HL-60 (cell line): Measurements from ENCODE around the gene CCP110.
A peak's percentile ranks its signal among the peaks of the same experiment; 100 is the strongest.

Experiments used
- DNase-seq, 2 experiments: peaks; one replicate each; pipeline ENCODE4 v3.0.0-alpha.2; 2010 to 2020; ENCODE audit warnings: low read depth in 1 of 2, low spot score in 1 of 2
- H3K27ac ChIP-seq: fragments of 250-450 bp; sonication (Bioruptor Pico); replicated peaks from 2 replicates; pipeline ENCODE4 v1.5.1; 2020; ENCODE audit warnings: mild to moderate bottlenecking, moderate library complexity
- H3K27me3 ChIP-seq: fragments of 250-450 bp; sonication (Bioruptor Pico); 2 replicates; pipeline ENCODE4 v1.5.1; 2021; ENCODE audit warnings: mild to moderate bottlenecking, moderate library complexity; ENCODE audit not compliant: insufficient read depth, poor library complexity, severe bottlenecking
- H3K4me3 ChIP-seq: replicated peaks from 2 replicates; pipeline ENCODE4 v1.5.1; 2011; ENCODE audit warnings: mild to moderate bottlenecking, control low read depth, low read length; ENCODE audit not compliant: insufficient read depth
- CTCF ChIP-seq: IDR thresholded peaks from one replicate; pipeline ENCODE4 v1.5.1; 2011; ENCODE audit warnings: low read length, control low read depth, inconsistent platforms; ENCODE audit not compliant: insufficient read depth
- GABPA ChIP-seq: IDR thresholded peaks from 2 replicates; pipeline ENCODE4 v1.6.1; 2012; ENCODE audit warnings: low read depth
- POLR2AphosphoS5 ChIP-seq: IDR thresholded peaks from 2 replicates; pipeline ENCODE4 v1.6.1; 2012; ENCODE audit warnings: low read depth
- SPI1 ChIP-seq: IDR thresholded peaks from 2 replicates; pipeline ENCODE4 v1.6.1; 2012; ENCODE audit warnings: low read depth, mild to moderate bottlenecking, borderline replicate concordance
- TF ChIP-seq, protein P1 (sequence below): IDR thresholded peaks from 2 replicates; pipeline ENCODE4 v1.6.1; 2012; ENCODE audit warnings: low read depth; ENCODE audit not compliant: insufficient replicate concordance

The CCP110 gene

GRCh38 chr16:19524616-19525384, 1.1 kb downstream of the CCP110 start:
- Histone ChIP-seq H3K4me3 (peak overlapping the region; percentile 99), H3K27me3 (no peaks in the 10 kb centered on the region), H3K27ac (peak overlapping the region; percentile 89)
- peak in 1 of 2 experiments; percentile 33 for DNase-seq
- TF ChIP-seq CTCF, result no peak
- no peak for TF ChIP-seq GABPA
- no peak for TF ChIP-seq POLR2AphosphoS5
- TF ChIP-seq, protein P1, sequence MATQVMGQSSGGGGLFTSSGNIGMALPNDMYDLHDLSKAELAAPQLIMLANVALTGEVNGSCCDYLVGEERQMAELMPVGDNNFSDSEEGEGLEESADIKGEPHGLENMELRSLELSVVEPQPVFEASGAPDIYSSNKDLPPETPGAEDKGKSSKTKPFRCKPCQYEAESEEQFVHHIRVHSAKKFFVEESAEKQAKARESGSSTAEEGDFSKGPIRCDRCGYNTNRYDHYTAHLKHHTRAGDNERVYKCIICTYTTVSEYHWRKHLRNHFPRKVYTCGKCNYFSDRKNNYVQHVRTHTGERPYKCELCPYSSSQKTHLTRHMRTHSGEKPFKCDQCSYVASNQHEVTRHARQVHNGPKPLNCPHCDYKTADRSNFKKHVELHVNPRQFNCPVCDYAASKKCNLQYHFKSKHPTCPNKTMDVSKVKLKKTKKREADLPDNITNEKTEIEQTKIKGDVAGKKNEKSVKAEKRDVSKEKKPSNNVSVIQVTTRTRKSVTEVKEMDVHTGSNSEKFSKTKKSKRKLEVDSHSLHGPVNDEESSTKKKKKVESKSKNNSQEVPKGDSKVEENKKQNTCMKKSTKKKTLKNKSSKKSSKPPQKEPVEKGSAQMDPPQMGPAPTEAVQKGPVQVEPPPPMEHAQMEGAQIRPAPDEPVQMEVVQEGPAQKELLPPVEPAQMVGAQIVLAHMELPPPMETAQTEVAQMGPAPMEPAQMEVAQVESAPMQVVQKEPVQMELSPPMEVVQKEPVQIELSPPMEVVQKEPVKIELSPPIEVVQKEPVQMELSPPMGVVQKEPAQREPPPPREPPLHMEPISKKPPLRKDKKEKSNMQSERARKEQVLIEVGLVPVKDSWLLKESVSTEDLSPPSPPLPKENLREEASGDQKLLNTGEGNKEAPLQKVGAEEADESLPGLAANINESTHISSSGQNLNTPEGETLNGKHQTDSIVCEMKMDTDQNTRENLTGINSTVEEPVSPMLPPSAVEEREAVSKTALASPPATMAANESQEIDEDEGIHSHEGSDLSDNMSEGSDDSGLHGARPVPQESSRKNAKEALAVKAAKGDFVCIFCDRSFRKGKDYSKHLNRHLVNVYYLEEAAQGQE, result no peak
- TF ChIP-seq SPI1, result peak; percentile 69

DNA sequence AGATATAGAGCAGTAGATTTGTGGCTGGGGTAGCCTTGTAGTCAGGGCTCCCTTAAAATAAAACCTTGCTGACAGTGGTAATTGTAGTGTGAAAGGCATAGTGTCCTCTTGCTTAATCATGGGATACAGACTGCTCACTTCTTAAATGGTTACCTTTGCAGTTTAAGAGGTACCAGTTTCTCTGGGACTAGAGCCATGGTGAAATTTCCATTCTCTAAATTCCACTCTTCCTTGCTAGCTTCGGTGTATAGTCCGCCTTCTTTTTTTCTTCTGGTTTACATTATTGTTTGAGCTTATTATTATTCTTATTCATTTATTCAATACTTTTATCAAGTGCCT, 1.6 kb downstream of the CCP110 start:
- no peak for DNase-seq
- Histone ChIP-seq H3K4me3 (peak overlapping the region; percentile 99), H3K27ac (peak overlapping the region; percentile 89), H3K27me3 (no peaks in the 10 kb centered on the region)
- TF ChIP-seq, protein P1, result no peak
- TF ChIP-seq SPI1, result no peak
- no peak for TF ChIP-seq CTCF
- TF ChIP-seq GABPA, result no peak
- TF ChIP-seq POLR2AphosphoS5, result no peak

- H3K27ac ChIP-seq, result no peak overlapping the region
- no peak overlapping the region for H3K4me3 ChIP-seq
- TF ChIP-seq SPI1 (no peak), POLR2AphosphoS5 (no peak), CTCF (no peak)
- TF ChIP-seq, protein P1, result no peak
These were observed 3.4 kb downstream of the CCP110 start for GRCh38 chr16:19527161-19527560.

More at GRCh38 chr16:19527161-19527560, 3.4 kb downstream of the CCP110 start:
- no peaks in the 10 kb centered on the region for H3K27me3 ChIP-seq
- no peak for DNase-seq
